Activated CD4-positive, alpha-beta T cell treated with anti-CD3 and anti-CD28 coated beads, Interleukin-2, amount 10 ng/mL, durations not matched to agents 7 days and 5 days (primary cell): Measurements from ENCODE around the gene UBR4. TPM values are rescaled to one million over a fixed set of nuclear protein-coding genes. Genes with fewer than 3 reads are reported as not detected.
A peak's percentile ranks its signal among the peaks of the same experiment; 100 is the strongest.

ENCODE experiments used
- CTCF ChIA-PET: fragments of 350-600 bp; sonication (Branson Sonifier 250); formaldehyde crosslinking; loops from one replicate; lab custom pipeline; 2021; ENCODE audit warnings: antibody characterized with exemption; lab: Charles Lee
- POLR2A ChIA-PET: fragments of 350-600 bp; sonication (Branson Sonifier 250); formaldehyde crosslinking; loops from one replicate; lab custom pipeline; 2021; ENCODE audit warnings: antibody characterized with exemption; lab: Charles Lee
- DNase-seq: peaks from one replicate; pipeline ENCODE4 v3.0.0-alpha.2; 2020
- H3K27ac Mint-ChIP-seq: one replicate; pipeline ENCODE4 v1.8.0; 2021; ENCODE audit warnings: mild to moderate bottlenecking, moderate library complexity, mixed read lengths
- H3K27me3 Mint-ChIP-seq: one replicate; pipeline ENCODE4 v1.8.0; 2021; ENCODE audit warnings: mixed read lengths
- H3K36me3 Mint-ChIP-seq: one replicate; pipeline ENCODE4 v1.8.0; 2021; ENCODE audit warnings: low read depth, mixed read lengths
- H3K4me1 Mint-ChIP-seq: one replicate; pipeline ENCODE4 v1.8.0; 2021; ENCODE audit warnings: mixed read lengths
- H3K4me3 Mint-ChIP-seq: one replicate; pipeline ENCODE4 v1.8.0; 2021; ENCODE audit warnings: mild to moderate bottlenecking, moderate library complexity, mixed read lengths
- H3K9me3 Mint-ChIP-seq: one replicate; pipeline ENCODE4 v1.8.0; 2021; ENCODE audit warnings: mixed read lengths
- total RNA-seq, 2 experiments: library from RNA; stranded (reverse); gene quantifications; one replicate each; pipeline ENCODE4 v1.2.3, GENCODE V29; 2021

The UBR4 gene
- total RNA-seq, 2 experiments from 2014 or later, result 116 to 125 TPM

DNA sequence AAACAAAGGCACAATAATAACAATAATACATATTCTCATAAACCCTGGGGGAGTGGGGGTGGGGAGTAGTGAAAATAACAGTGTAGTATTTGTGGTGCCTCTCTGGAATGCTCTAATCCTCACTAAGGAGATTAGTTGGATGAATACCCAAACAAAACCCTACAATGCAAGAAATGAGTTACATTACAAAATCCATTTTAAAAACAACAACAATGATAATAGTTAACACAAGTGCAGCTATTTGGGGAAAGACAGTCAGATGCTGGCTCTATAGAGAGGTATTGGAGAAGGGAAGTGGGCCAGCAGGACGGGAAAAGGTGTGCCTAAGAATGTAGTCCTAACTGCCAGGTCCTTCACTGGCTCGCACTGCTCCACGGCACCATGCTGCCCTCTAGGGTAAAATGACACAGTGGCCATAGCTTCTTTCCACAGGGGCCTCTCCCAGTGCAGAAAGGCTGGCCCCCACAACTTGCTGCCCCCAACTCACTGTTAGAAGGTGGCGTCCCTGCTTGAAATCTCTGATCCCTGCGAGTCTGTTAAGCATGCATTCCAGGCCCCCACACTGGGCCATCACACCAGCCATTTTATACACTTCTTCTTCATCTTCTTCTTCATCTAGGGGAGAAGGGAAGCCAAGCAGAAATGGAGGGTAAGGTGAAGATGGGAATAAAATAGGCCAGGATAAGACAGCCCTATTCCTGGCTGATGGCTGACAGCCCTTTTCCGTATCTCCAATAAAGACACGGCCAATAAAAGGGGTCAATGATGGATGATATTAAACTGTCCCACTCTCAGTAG, 113.8 kb downstream of the UBR4 start:
- Mint-ChIP-seq H3K36me3 (peaks cover 65% of the 10 kb centered on the region), H3K4me3 (no peak overlapping the region), H3K9me3 (no peaks in the 10 kb centered on the region), H3K27me3 (no peaks in the 10 kb centered on the region), H3K27ac (peak overlapping the region; percentile 3), H3K4me1 (no peaks in the 10 kb centered on the region)
- POLR2A ChIA-PET, result interaction anchor here (0.6 to 0.7 kb wide), 2 partner anchors 110 to 189 kb away, joined by 3 to 4 read pairs; no protein-coding TSS in a partner anchor
- peak; percentile 40 for DNase-seq
- CTCF ChIA-PET, result interaction anchor here (0.5 to 1.5 kb wide), 3 partner anchors 129 to 194 kb away, joined by 3 to 4 read pairs (median 3); partner anchors contain the start of gene ALDH4A1

DNA sequence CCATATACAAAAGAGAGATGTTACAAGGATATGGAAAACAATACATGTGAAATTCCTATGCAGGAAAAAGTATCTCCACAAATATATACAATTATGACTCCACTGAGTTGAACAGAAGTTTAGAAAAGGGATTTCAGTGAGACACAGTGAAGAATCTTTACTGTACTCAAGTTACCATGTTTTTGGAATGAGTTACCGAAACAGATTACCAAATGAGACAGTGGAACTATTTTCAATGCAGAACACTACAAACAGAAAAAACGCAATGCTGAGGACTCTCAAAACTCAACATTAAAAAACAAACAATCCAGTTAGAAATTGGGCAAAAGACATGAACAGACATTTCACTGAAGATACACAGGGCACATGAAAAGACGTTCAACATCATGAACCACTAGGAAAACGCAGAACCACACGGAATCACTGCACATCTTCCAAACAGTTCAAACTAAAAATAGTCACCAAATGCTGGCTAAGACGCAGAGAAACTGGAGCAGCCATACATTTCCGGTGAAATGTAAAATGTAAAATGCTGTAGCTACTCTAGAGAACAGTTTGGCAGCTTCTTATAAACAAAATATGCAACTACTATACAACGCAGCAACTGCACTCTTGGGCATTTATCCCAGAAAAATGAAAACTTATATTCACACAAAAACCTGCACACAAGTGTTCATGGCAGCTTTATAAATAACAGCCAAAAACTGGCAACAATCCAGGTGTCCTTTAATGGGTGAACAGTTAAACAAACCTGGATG, 118.7 kb downstream of the UBR4 start:
- ChIA-PET CTCF (no interaction called here), POLR2A (no interaction called here)
- Mint-ChIP-seq H3K4me1 (peaks cover 10% of the 10 kb centered on the region), H3K9me3 (no peaks in the 10 kb centered on the region), H3K27ac (no peak overlapping the region), H3K4me3 (no peak overlapping the region), H3K27me3 (no peaks in the 10 kb centered on the region), H3K36me3 (peaks cover 70% of the 10 kb centered on the region)
- no peak for DNase-seq

DNA sequence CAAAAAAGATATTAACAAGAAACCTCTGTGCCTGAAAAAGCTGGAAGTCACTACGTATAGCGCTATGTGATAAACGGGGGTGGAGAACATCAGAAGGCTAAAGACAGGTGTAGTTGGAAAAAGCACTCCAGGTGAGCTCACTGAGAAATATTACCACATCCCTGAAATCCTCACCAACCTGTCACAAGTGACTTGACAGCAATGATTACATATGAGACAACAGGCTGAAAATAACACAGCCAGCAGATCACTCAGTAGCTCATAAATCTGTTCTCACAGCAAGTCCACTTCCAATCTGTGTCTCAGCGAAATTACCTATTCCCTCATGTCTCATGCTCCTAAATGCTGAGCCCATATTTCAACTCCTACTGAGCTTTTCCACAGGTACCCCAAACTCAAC, 120.5 kb downstream of the UBR4 start:
- POLR2A ChIA-PET, result no interaction called here
- Mint-ChIP-seq H3K4me3 (no peak overlapping the region), H3K9me3 (no peaks in the 10 kb centered on the region), H3K36me3 (peaks cover 69% of the 10 kb centered on the region), H3K27ac (no peak overlapping the region), H3K27me3 (no peaks in the 10 kb centered on the region), H3K4me1 (peaks cover 10% of the 10 kb centered on the region)
- DNase-seq, result no peak
- CTCF ChIA-PET, result interaction anchor here (1.4 to 1.6 kb wide), 2 partner anchors 9 to 15 kb away, joined by 5 read pairs; no protein-coding TSS in a partner anchor

DNA sequence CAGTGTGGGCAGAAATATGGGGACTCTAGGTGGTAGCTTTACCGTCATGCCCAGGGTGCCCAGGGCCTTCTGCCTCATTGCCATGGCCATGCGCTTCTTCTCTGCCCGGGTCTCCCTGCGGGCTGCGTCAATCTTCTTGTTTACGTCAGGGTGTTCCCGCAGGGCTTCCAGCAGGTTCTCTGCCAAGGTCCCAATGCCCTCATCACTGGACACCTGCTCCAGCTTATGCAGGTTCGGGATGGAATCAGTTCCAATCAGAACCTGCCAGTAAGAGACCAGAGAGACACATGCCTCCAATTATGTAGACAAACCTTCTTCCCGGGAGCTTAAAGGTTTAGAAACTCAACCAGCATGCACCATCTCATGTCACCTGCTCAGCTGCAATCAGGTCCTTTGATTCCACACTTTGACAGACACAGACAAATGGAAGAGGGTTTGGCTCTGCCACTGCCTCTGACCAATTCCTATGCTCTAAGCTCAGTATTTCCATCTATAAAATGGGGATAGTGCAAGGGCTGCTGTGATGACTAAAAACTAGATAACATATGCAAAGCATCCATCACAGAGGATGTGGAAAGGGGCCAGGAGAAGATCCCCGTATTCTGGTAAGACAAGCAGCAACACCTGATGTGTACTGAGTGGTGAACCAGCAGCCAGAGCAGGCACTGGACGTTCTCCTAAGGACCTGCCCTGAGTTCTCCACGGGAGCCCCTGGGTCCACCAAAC, 121.2 kb downstream of the UBR4 start:
- Mint-ChIP-seq H3K4me1 (peaks cover 12% of the 10 kb centered on the region), H3K9me3 (no peaks in the 10 kb centered on the region), H3K27me3 (no peaks in the 10 kb centered on the region), H3K4me3 (no peak overlapping the region), H3K36me3 (peaks cover 67% of the 10 kb centered on the region), H3K27ac (no peak overlapping the region)
- POLR2A ChIA-PET, result no interaction called here
- DNase-seq, result no peak
- CTCF ChIA-PET, result interaction anchor here (0.9 to 2.4 kb wide), 3 partner anchors 10 to 176 kb away, joined by 3 to 9 read pairs (median 5); no protein-coding TSS in a partner anchor

DNA sequence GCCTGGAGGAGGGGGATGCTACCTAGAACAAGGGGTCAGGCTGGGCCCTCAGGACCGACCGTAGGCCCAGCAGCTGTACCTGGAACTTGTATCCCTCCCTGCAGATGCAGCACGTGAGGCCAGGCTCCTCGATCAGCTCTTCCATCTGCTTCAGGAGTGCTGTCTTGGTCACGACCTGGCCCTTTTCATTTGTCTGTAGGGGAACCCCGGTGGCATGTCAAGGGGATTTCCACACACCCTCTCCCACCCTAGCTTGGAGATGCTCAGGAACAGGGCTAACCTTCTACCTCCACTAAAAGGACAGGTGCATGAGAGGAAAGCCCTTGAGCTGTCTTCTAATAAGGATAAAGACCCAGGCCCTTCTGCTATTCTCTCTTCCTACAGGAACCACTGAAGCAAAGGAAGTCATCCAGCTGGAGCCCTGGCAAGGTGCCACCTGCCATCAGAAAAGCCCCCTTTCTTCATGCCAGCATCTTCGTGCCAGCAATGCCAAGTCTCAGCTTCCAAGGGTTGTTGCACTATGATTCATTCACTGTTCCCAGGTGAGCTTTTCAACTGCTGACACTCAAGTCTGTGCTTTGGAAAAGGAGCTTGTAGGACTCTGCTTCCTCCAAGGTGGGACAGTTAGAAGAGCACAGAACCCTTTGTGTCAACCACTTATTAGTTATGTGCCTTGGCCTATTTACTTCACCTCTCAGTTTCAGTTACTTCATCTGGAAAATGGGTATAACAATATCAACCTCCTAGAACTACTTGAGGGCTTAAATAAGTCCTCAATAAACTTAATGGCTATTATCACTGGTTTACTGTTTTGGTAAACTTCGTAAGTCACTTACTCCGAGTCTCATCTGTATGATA, 122.1 kb downstream of the UBR4 start:
- Mint-ChIP-seq H3K4me3 (no peak overlapping the region), H3K27me3 (no peaks in the 10 kb centered on the region), H3K27ac (no peak overlapping the region), H3K9me3 (no peaks in the 10 kb centered on the region), H3K36me3 (peaks cover 68% of the 10 kb centered on the region), H3K4me1 (peaks cover 21% of the 10 kb centered on the region)
- no peak for DNase-seq
- CTCF ChIA-PET, result interaction anchor here (0.9 to 2.4 kb wide), 4 partner anchors 14 to 181 kb away, joined by 3 to 9 read pairs (median 3); no protein-coding TSS in a partner anchor
- POLR2A ChIA-PET, result no interaction called here

DNA sequence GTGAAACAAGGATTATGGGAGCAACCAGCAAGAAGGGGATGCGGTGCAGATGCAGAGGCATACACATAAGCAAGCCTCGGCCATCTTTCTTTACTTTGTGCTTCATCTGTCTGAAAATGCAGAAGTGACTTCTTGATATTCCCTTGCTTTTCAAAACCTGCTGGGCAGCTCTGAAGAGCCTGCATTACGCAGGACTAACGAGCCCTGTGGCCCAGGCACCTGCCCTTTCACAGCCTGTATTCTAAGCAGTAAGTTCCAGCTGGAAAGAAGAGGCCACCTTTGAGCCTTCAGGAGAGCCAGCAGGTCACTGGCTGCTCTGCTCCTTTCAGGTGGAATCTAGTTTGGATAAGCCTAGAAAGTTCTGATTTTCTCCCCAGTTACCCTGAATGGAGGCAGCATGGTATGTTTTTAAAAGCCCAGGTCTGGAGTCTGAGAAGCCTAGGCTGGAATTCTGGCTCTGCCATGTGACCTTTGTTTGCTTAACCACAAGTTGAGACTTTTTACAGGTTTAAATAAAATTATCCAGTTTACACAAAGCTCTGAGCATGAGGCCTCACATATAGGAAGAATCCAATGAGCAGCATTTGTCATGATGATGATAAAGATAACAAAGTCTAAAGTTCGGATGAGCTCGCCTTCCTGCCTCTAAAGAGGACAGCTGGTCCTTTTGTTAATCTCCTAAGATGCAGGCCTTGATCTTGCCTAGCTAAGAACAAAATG, 122.9 kb downstream of the UBR4 start:
- Mint-ChIP-seq H3K27ac (no peak overlapping the region), H3K9me3 (no peaks in the 10 kb centered on the region), H3K27me3 (no peaks in the 10 kb centered on the region), H3K4me1 (peaks cover 22% of the 10 kb centered on the region), H3K4me3 (no peak overlapping the region), H3K36me3 (peaks cover 62% of the 10 kb centered on the region)
- no peak for DNase-seq
- ChIA-PET CTCF (interaction anchor here (1.2 to 2.4 kb wide), 3 partner anchors 14 to 180 kb away, joined by 3 to 9 read pairs (median 3); no protein-coding TSS in a partner anchor), POLR2A (no interaction called here)

DNA sequence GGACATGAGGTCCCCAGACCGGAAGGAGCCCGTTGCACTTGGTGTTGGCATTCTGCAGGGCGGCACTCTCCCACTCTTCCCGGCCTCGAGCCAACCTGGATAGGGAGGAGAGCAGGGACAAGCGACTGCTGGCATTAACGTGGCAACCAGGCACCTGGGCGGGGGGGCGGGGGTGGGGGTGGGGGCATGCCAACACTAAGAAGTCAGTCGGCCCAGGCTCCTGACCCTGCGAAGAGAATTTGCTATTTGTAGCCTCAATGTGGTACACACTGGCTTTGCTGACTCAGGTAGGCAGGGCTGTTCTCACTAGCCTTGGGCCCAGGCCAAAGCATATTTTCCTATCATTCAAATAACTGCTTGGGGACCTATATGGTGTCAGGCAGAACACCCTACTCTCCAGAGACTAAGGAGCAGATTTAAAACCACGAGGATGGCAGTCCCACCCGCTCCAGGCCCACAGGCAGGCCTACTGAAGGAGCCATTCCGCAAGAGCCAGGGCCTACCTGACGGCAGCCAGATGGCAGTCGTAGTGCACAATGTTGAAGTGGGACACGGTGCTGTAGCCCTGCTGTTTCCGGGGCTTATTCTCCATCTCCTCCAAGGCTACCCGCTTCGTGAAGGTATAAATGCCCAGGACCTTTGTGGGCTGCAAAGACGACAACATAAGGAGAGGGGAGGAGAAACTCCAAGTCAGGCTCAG, 123.7 kb downstream of the UBR4 start:
- ChIA-PET CTCF (interaction anchor here (1.3 to 2.4 kb wide), 2 partner anchors 13 to 87 kb away, joined by 3 to 9 read pairs; no protein-coding TSS in a partner anchor), POLR2A (no interaction called here)
- no peaks in the 10 kb centered on the region for H3K9me3 Mint-ChIP-seq
- no peaks in the 10 kb centered on the region for H3K27me3 Mint-ChIP-seq
- H3K27ac Mint-ChIP-seq, result no peak overlapping the region
- DNase-seq, result no peak
- H3K4me3 Mint-ChIP-seq, result no peak overlapping the region
- H3K4me1 Mint-ChIP-seq, result peaks cover 24% of the 10 kb centered on the region
- peaks cover 63% of the 10 kb centered on the region for H3K36me3 Mint-ChIP-seq

DNA sequence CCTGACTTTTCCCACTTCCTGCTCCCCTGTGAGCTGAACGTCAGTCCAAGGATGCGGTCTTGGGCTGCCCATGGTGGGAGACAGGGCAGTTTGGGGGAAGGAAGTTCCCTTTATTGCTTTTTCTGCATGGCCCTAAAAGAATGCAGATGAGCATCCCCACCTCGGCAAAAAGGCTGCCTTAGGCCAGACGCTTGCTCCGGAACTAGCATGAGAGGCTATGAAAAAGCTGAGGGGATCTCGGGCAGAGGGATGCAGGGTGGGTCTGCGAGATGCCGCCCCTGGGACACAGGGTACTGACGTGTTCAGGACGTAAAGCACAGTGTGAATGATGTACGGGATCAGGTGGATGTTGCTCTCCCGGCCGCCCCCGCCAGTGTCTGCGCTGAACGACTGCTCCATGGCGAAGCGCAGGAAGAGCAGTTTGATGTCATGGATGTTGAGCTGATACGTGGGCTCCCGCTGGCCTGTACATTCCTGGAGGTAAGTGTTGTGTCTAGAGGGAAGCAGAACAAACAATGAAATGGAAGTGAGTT, 125.8 kb downstream of the UBR4 start:
- no peaks in the 10 kb centered on the region for H3K9me3 Mint-ChIP-seq
- H3K36me3 Mint-ChIP-seq, result peaks cover 55% of the 10 kb centered on the region
- DNase-seq, result no peak
- no peak overlapping the region for H3K27ac Mint-ChIP-seq
- ChIA-PET CTCF (interaction anchor here (1.0 kb wide), 2 partner anchors 10 to 171 kb away, joined by 3 read pairs; no protein-coding TSS in a partner anchor), POLR2A (no interaction called here)
- H3K4me1 Mint-ChIP-seq, result peaks cover 15% of the 10 kb centered on the region
- H3K27me3 Mint-ChIP-seq, result no peaks in the 10 kb centered on the region
- no peak overlapping the region for H3K4me3 Mint-ChIP-seq

DNA sequence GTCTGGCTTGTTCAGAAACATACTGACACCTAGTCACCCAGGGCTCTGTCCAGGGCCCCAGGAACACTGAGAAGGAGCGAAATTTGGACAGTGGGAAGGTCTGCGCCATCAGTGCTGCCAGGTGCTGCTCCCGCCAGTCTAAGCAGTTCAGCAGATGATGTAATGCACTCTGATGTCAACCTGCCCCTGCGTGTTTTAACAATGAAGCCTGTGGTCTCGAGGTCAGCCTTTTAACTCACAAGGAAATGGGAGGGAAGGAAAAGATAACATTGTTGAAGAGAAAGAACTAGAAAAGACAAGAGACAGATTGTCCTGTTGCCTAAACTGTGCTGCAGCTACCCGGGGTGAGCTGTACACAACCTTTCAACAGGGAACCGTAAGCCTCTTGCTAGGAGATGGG, 127.0 kb downstream of the UBR4 start:
- Mint-ChIP-seq H3K4me3 (no peak overlapping the region), H3K4me1 (peaks cover 14% of the 10 kb centered on the region), H3K36me3 (peaks cover 54% of the 10 kb centered on the region), H3K9me3 (no peaks in the 10 kb centered on the region), H3K27ac (peak overlapping the region; percentile 75), H3K27me3 (no peaks in the 10 kb centered on the region)
- ChIA-PET POLR2A (no interaction called here), CTCF (interaction anchor here (0.6 to 1.0 kb wide), 2 partner anchors 8 to 458 kb away, joined by 3 read pairs; no protein-coding TSS in a partner anchor)
- DNase-seq, result no peak

DNA sequence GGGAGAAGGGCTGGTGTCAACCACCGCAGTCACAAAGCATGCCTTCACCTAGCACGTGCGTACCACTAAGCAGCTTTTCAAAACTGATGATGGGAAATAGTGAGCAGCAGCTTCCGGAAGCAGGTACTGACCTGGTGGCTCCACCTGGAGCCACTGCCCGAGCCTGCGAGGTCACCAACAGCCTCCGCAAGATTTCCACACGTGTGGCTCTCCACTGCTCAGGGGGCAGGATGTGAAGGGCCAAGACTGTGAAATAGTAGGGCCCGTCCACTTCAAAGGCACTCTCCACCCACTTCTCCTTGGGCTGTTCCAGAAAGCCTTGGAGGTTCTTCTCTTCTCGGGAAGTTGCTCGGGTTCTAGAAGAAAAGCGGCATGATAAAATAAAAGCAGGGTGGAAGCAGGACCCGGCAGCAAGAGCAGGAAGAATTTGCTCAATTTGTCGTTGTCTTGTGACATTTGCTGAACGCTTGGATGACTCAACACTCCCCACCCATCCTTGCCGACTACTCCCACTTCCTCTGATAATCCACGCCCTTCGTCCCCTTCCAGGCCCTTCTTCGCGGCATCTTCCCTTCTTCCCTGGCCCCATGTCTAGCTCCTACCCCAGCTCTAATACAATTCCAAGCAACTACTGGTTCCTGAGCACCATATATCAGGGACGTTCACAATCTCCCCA, 128.7 kb downstream of the UBR4 start:
- Mint-ChIP-seq H3K4me1 (peaks cover 14% of the 10 kb centered on the region), H3K4me3 (no peak overlapping the region), H3K9me3 (no peaks in the 10 kb centered on the region), H3K36me3 (peaks cover 64% of the 10 kb centered on the region), H3K27me3 (no peaks in the 10 kb centered on the region), H3K27ac (no peak overlapping the region)
- DNase-seq, result no peak
- ChIA-PET POLR2A (no interaction called here), CTCF (interaction anchor here (1.5 kb wide), 1 partner anchor 13 kb away, joined by 3 read pairs; no protein-coding TSS in a partner anchor)
